GM23338 (cell line): ENCODE results near the gene TAS2R9. TPM values are rescaled to one million over a fixed set of nuclear protein-coding genes. Genes with fewer than 3 reads are reported as not detected.

ENCODE experiments used
- ATAC-seq: fragments of 200-7000 bp; cut with Tn5 transposase; 3 replicates; pipeline ENCODE4 v1.9.1; 2020
- DNase-seq: peaks from one replicate; pipeline ENCODE4 v3.0.0-alpha.2; 2015; ENCODE audit warnings: low spot score
- H2AFZ ChIP-seq: fragments of 200-600 bp; sonication (generic); 2 replicates; pipeline ENCODE4 v1.8.0; 2016; ENCODE audit warnings: antibody characterized with exemption, mild to moderate bottlenecking, moderate library complexity
- H3F3A ChIP-seq: fragments of 200-600 bp; sonication (generic); replicated peaks from 2 replicates; pipeline ENCODE4 v1.8.0; 2017; ENCODE audit warnings: antibody characterized with exemption, mixed run types, low read depth
- H3K27ac ChIP-seq: fragments of 200-600 bp; sonication (generic); 2 replicates; pipeline ENCODE4 v1.6.1; 2016; ENCODE audit warnings: low read depth
- H3K27me3 ChIP-seq: fragments of 200-600 bp; sonication (generic); 2 replicates; pipeline ENCODE4 v1.8.0; 2016; ENCODE audit warnings: mild to moderate bottlenecking, mixed run types, moderate library complexity; ENCODE audit not compliant: insufficient read depth
- H3K36me3 ChIP-seq: fragments of 200-600 bp; sonication (generic); 2 replicates; pipeline ENCODE4 v1.8.0; 2016; ENCODE audit warnings: mild to moderate bottlenecking; ENCODE audit not compliant: insufficient read depth
- H3K4me1 ChIP-seq: fragments of 200-600 bp; sonication (generic); 2 replicates; pipeline ENCODE4 v1.8.0; 2016; ENCODE audit warnings: mild to moderate bottlenecking, moderate library complexity; ENCODE audit not compliant: insufficient read depth
- H3K4me2 ChIP-seq: fragments of 200-600 bp; sonication (generic); 2 replicates; pipeline ENCODE4 v1.7.1; 2017; ENCODE audit warnings: mixed run types
- H3K4me3 ChIP-seq: fragments of 200-600 bp; sonication (generic); 2 replicates; pipeline ENCODE4 v1.6.1; 2016; ENCODE audit warnings: mixed run types
- H3K79me2 ChIP-seq: fragments of 200-600 bp; sonication (generic); replicated peaks from 2 replicates; pipeline ENCODE4 v1.8.0; 2017; ENCODE audit warnings: mild to moderate bottlenecking; ENCODE audit not compliant: insufficient read depth
- H3K9me2 ChIP-seq: fragments of 200-600 bp; sonication (generic); 2 replicates; pipeline ENCODE4 v1.8.0; 2017; ENCODE audit not compliant: insufficient read depth
- H4K20me1 ChIP-seq: fragments of 200-600 bp; sonication (generic); replicated peaks from 2 replicates; pipeline ENCODE4 v1.8.0; 2017; ENCODE audit warnings: mild to moderate bottlenecking; ENCODE audit not compliant: insufficient read depth
- H3K27ac Mint-ChIP-seq: 2 replicates; pipeline ENCODE4 v1.8.0; 2020; ENCODE audit warnings: inconsistent platforms, mild to moderate bottlenecking, moderate library complexity, mixed read lengths
- H3K27me3 Mint-ChIP-seq: 3 replicates; pipeline ENCODE4 v1.8.0; 2022; ENCODE audit warnings: low read depth, mild to moderate bottlenecking, moderate library complexity, mixed read lengths, inconsistent platforms; ENCODE audit not compliant: insufficient read depth, poor library complexity
- H3K36me3 Mint-ChIP-seq: 3 replicates; pipeline ENCODE4 v1.8.0; 2021; ENCODE audit warnings: low read depth, mild to moderate bottlenecking, inconsistent platforms, moderate library complexity, mixed read lengths
- H3K4me1 Mint-ChIP-seq: 3 replicates; pipeline ENCODE4 v1.8.0; 2020; ENCODE audit warnings: mild to moderate bottlenecking, inconsistent platforms, mixed read lengths
- H3K4me3 Mint-ChIP-seq: 3 replicates; pipeline ENCODE4 v1.8.0; 2021; ENCODE audit warnings: moderate library complexity, mild to moderate bottlenecking, inconsistent platforms, mixed read lengths
- H3K9me3 Mint-ChIP-seq: 3 replicates; pipeline ENCODE4 v1.8.0; 2020; ENCODE audit warnings: moderate library complexity, mild to moderate bottlenecking, inconsistent platforms, mixed read lengths
- CREB1 ChIP-seq: fragments of 250-450 bp; sonication (Bioruptor Pico); IDR thresholded peaks from 2 replicates; pipeline ENCODE4 v1.5.0; 2020; ENCODE audit warnings: low read depth, mild to moderate bottlenecking, moderate library complexity
- EZH2 ChIP-seq: fragments of 200-600 bp; sonication (generic); IDR thresholded peaks from one replicate; pipeline ENCODE4 v1.8.0; 2017; ENCODE audit warnings: antibody characterized with exemption, mild to moderate bottlenecking, low read depth; ENCODE audit not compliant: unreplicated experiment
- NANOG ChIP-seq: IDR thresholded peaks from 2 replicates; pipeline ENCODE4 v1.6.1; 2016; ENCODE audit warnings: antibody characterized with exemption, borderline replicate concordance
- POLR2AphosphoS5 ChIP-seq: IDR thresholded peaks from 2 replicates; pipeline ENCODE4 v1.6.1; 2016; ENCODE audit warnings: antibody characterized with exemption, low read depth
- STAT1 ChIP-seq: IDR thresholded peaks from one replicate; pipeline ENCODE4 v1.6.1; 2016; ENCODE audit warnings: antibody characterized with exemption; ENCODE audit not compliant: unreplicated experiment
- ZNF114 ChIP-seq: fragments of 250-450 bp; sonication (Bioruptor Pico); IDR thresholded peaks from 2 replicates; pipeline ENCODE4 v1.5.0; 2020; ENCODE audit warnings: mild to moderate bottlenecking, moderate library complexity
- ZNF331 ChIP-seq: fragments of 250-450 bp; sonication (Bioruptor Pico); IDR thresholded peaks from 2 replicates; pipeline ENCODE4 v1.5.0; 2020; ENCODE audit warnings: low read depth, mild to moderate bottlenecking, moderate library complexity
- polyA plus RNA-seq: library from polyadenylated mRNA; unstranded; fragments of >200 nt; fragmentation: Nextera tagmentation; extraction: Ambion mirVana; gene quantifications from 2 replicates; pipeline ENCODE4 v1.2.1, GENCODE V29; 2016
- total RNA-seq: library from RNA; depleted of rRNA; stranded (reverse); fragments of >200 nt; shearing (Covaris generic); gene quantifications from 2 replicates; pipeline ENCODE4 v1.2.3, GENCODE V29; 2014
- TF ChIP-seq, protein P1 (sequence below): fragments of 250-450 bp; sonication (Bioruptor Pico); IDR thresholded peaks from 2 replicates; pipeline ENCODE4 v1.5.0; 2020; ENCODE audit warnings: mild to moderate bottlenecking, moderate library complexity
- TF ChIP-seq, protein P2 (sequence below): IDR thresholded peaks from 2 replicates; pipeline ENCODE4 v1.6.1; 2016; ENCODE audit warnings: antibody characterized with exemption
- TF ChIP-seq, protein P3 (sequence below): IDR thresholded peaks from one replicate; pipeline ENCODE4 v1.6.1; 2018; ENCODE audit warnings: antibody characterized with exemption; ENCODE audit not compliant: unreplicated experiment

Gene TAS2R9
- total and polyA plus RNA-seq, 2 experiments from 2014 or later = not detected

DNA sequence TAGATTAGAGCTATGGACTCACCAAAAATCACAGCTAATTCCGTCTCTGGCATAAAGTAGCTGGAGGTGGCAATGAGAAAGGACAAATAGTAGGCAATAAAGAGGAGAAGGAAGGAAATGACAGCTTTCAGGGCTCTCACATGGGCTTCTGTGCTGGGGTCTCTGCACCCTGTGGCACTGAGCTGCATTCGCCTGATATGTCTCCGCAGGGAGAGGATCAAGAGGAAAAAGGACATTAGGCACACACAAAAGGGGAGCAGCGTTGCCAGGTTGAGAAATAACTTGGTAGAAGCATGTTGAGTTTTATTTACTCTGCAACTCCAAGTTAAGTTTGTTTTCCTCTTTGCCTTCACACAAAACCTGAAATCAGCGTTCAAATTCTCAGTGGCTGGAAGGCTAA lies 8.2 kb downstream of the TAS2R9 start:
- 0 out of 2 replicates have a peak, but pooled peaks cover 8% of the 10 kb centered on the region for H3K9me2 ChIP-seq
- no peaks in the 10 kb centered on the region for H3F3A ChIP-seq
- ATAC-seq (peak; percentile 73), DNase-seq (no peak)
- Mint-ChIP-seq H3K9me3 (no peaks in the 10 kb centered on the region), H3K36me3 (no peaks in the 10 kb centered on the region), H3K27ac (peak overlapping the region; percentile 3; the same call in 1 of the 2 replicates), H3K4me1 (peaks cover 21% of the 10 kb centered on the region), H3K4me3 (peak overlapping the region; percentile 1; the same call in 1 of the 3 replicates), H3K27me3 (peaks cover under 1% of the 10 kb centered on the region)
- no peaks in the 10 kb centered on the region for H4K20me1 ChIP-seq
- TF ChIP-seq STAT1 (no peak), CREB1 (CRISPR knock-in tag) (no peak), POLR2AphosphoS5 (no peak), ZNF114 (CRISPR knock-in tag) (no peak), ZNF331 (no peak)
- TF ChIP-seq, protein P1, sequence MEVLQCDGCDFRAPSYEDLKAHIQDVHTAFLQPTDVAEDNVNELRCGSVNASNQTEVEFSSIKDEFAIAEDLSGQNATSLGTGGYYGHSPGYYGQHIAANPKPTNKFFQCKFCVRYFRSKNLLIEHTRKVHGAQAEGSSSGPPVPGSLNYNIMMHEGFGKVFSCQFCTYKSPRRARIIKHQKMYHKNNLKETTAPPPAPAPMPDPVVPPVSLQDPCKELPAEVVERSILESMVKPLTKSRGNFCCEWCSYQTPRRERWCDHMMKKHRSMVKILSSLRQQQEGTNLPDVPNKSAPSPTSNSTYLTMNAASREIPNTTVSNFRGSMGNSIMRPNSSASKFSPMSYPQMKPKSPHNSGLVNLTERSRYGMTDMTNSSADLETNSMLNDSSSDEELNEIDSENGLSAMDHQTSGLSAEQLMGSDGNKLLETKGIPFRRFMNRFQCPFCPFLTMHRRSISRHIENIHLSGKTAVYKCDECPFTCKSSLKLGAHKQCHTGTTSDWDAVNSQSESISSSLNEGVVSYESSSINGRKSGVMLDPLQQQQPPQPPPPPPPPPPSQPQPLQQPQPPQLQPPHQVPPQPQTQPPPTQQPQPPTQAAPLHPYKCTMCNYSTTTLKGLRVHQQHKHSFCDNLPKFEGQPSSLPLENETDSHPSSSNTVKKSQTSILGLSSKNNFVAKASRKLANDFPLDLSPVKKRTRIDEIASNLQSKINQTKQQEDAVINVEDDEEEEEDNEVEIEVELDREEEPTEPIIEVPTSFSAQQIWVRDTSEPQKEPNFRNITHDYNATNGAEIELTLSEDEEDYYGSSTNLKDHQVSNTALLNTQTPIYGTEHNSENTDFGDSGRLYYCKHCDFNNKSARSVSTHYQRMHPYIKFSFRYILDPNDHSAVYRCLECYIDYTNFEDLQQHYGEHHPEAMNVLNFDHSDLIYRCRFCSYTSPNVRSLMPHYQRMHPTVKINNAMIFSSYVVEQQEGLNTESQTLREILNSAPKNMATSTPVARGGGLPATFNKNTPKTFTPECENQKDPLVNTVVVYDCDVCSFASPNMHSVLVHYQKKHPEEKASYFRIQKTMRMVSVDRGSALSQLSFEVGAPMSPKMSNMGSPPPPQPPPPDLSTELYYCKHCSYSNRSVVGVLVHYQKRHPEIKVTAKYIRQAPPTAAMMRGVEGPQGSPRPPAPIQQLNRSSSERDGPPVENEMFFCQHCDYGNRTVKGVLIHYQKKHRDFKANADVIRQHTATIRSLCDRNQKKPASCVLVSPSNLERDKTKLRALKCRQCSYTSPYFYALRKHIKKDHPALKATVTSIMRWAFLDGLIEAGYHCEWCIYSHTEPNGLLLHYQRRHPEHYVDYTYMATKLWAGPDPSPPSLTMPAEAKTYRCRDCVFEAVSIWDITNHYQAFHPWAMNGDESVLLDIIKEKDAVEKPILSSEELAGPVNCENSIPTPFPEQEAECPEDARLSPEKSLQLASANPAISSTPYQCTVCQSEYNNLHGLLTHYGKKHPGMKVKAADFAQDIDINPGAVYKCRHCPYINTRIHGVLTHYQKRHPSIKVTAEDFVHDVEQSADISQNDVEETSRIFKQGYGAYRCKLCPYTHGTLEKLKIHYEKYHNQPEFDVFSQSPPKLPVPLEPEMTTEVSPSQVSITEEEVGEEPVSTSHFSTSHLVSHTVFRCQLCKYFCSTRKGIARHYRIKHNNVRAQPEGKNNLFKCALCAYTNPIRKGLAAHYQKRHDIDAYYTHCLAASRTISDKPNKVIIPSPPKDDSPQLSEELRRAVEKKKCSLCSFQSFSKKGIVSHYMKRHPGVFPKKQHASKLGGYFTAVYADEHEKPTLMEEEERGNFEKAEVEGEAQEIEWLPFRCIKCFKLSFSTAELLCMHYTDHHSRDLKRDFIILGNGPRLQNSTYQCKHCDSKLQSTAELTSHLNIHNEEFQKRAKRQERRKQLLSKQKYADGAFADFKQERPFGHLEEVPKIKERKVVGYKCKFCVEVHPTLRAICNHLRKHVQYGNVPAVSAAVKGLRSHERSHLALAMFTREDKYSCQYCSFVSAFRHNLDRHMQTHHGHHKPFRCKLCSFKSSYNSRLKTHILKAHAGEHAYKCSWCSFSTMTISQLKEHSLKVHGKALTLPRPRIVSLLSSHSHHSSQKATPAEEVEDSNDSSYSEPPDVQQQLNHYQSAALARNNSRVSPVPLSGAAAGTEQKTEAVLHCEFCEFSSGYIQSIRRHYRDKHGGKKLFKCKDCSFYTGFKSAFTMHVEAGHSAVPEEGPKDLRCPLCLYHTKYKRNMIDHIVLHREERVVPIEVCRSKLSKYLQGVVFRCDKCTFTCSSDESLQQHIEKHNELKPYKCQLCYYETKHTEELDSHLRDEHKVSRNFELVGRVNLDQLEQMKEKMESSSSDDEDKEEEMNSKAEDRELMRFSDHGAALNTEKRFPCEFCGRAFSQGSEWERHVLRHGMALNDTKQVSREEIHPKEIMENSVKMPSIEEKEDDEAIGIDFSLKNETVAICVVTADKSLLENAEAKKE (CRISPR knock-in tag) = no peak
- no peak overlapping the region for H3K27ac ChIP-seq
- no peaks in the 10 kb centered on the region for H3K79me2 ChIP-seq
- H3K36me3 ChIP-seq = no peaks in the 10 kb centered on the region
- no peak overlapping the region for H2AFZ ChIP-seq
- peak overlapping the region; percentile 26 for H3K4me2 ChIP-seq
- peaks cover 22% of the 10 kb centered on the region for H3K4me1 ChIP-seq
- H3K27me3 ChIP-seq = no peaks in the 10 kb centered on the region
- H3K4me3 ChIP-seq = no peak overlapping the region

DNA sequence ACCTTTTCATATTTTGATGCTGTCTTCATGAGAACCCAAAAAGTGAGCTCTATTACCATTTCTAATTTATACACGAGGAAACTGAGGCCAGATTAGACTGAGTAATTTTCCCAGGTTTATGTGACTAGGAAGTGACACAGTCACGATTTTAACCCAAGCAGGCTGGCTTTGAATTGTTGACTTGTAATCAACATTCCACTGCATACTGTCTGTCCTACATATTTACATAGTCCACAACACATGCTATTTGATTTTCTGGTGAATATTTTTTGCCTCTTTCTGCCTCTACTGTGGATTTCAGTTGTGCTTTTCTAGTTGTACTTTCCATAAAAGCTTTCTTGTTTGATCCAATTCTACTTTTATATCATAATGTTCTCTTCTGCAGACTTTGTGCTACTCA lies 15.7 kb downstream of the TAS2R9 start:
- Histone ChIP-seq H3K36me3 (no peaks in the 10 kb centered on the region), H3K4me3 (no peak overlapping the region), H3K4me2 (no peak overlapping the region), H3K27ac (no peak overlapping the region), H3F3A (no peaks in the 10 kb centered on the region), H2AFZ (no peak overlapping the region), H4K20me1 (no peaks in the 10 kb centered on the region), H3K27me3 (no peaks in the 10 kb centered on the region), H3K4me1 (peaks cover 6% of the 10 kb centered on the region; the same call in 1 of the 2 replicates), H3K79me2 (no peaks in the 10 kb centered on the region), H3K9me2 (peaks cover 3% of the 10 kb centered on the region; the same call in 1 of the 2 replicates)
- H3K4me3 Mint-ChIP-seq = no peak overlapping the region
- peaks cover 2% of the 10 kb centered on the region for H3K27me3 Mint-ChIP-seq
- H3K36me3 Mint-ChIP-seq = no peaks in the 10 kb centered on the region
- H3K27ac Mint-ChIP-seq = no peak overlapping the region
- peaks cover 6% of the 10 kb centered on the region; the same call in 1 of the 3 replicates for H3K9me3 Mint-ChIP-seq
- no peak for DNase-seq
- ATAC-seq = no peak
- H3K4me1 Mint-ChIP-seq = peaks cover 4% of the 10 kb centered on the region; the same call in 2 of the 3 replicates
- TF ChIP-seq, protein P2, sequence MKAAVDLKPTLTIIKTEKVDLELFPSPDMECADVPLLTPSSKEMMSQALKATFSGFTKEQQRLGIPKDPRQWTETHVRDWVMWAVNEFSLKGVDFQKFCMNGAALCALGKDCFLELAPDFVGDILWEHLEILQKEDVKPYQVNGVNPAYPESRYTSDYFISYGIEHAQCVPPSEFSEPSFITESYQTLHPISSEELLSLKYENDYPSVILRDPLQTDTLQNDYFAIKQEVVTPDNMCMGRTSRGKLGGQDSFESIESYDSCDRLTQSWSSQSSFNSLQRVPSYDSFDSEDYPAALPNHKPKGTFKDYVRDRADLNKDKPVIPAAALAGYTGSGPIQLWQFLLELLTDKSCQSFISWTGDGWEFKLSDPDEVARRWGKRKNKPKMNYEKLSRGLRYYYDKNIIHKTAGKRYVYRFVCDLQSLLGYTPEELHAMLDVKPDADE = no peak
- TF ChIP-seq POLR2AphosphoS5 (no peak), NANOG (no peak), EZH2 (no peak)
- TF ChIP-seq, protein P3, sequence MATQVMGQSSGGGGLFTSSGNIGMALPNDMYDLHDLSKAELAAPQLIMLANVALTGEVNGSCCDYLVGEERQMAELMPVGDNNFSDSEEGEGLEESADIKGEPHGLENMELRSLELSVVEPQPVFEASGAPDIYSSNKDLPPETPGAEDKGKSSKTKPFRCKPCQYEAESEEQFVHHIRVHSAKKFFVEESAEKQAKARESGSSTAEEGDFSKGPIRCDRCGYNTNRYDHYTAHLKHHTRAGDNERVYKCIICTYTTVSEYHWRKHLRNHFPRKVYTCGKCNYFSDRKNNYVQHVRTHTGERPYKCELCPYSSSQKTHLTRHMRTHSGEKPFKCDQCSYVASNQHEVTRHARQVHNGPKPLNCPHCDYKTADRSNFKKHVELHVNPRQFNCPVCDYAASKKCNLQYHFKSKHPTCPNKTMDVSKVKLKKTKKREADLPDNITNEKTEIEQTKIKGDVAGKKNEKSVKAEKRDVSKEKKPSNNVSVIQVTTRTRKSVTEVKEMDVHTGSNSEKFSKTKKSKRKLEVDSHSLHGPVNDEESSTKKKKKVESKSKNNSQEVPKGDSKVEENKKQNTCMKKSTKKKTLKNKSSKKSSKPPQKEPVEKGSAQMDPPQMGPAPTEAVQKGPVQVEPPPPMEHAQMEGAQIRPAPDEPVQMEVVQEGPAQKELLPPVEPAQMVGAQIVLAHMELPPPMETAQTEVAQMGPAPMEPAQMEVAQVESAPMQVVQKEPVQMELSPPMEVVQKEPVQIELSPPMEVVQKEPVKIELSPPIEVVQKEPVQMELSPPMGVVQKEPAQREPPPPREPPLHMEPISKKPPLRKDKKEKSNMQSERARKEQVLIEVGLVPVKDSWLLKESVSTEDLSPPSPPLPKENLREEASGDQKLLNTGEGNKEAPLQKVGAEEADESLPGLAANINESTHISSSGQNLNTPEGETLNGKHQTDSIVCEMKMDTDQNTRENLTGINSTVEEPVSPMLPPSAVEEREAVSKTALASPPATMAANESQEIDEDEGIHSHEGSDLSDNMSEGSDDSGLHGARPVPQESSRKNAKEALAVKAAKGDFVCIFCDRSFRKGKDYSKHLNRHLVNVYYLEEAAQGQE = no peak
